HG02981 (cell line): ENCODE results near the gene SLC22A16.
"Not testable (repeated sequence)": the region's sequence is repeated elsewhere in the genome, so short reads cannot be mapped to it uniquely, and the experiment has no call there.

ENCODE experiments used
- ATAC-seq: cut with Tn5 transposase; IDR thresholded peaks from one replicate; pipeline ENCODE4 v1.9.1; 2021; ENCODE audit warnings: mild to moderate bottlenecking, moderate library complexity; ENCODE audit not compliant: unreplicated experiment

Gene SLC22A16

GRCh38 chr6:110476046-110476849, at the start of gene SLC22A16:
TSS of gene SLC22A16 (minus strand) at chr6:110476613. CDS start at chr6:110476574, 39 bp downstream.
- ATAC-seq = no peak

- ATAC-seq = no peak
Measured at GRCh38 chr6:110525001-110525400, 48.6 kb upstream of the SLC22A16 start.

GRCh38 chr6:110524305-110524704, 47.9 kb upstream of the SLC22A16 start:
- ATAC-seq = no peak

- ATAC-seq = no peak
Measured at GRCh38 chr6:110523451-110524021, 47.1 kb upstream of the SLC22A16 start.

GRCh38 chr6:110522427-110522826, 46.0 kb upstream of the SLC22A16 start:
- no peak for ATAC-seq

GRCh38 chr6:110520992-110521543, 44.7 kb upstream of the SLC22A16 start:
- no peak for ATAC-seq

GRCh38 chr6:110520209-110520965, 44.0 kb upstream of the SLC22A16 start:
- ATAC-seq = no peak

GRCh38 chr6:110517601-110518281, 41.3 kb upstream of the SLC22A16 start:
- no peak for ATAC-seq

- ATAC-seq = no peak
Measured at GRCh38 chr6:110517034-110517433, 40.6 kb upstream of the SLC22A16 start.

GRCh38 chr6:110514818-110515217, 38.4 kb upstream of the SLC22A16 start:
- ATAC-seq = no peak

GRCh38 chr6:110512991-110513390, 36.6 kb upstream of the SLC22A16 start:
- no peak for ATAC-seq

GRCh38 chr6:110512549-110512948, 36.1 kb upstream of the SLC22A16 start:
- ATAC-seq = not testable (repeated sequence)

GRCh38 chr6:110511401-110511800, 35.0 kb upstream of the SLC22A16 start:
- ATAC-seq = no peak

- no peak for ATAC-seq
Measured at GRCh38 chr6:110509617-110510241, 33.3 kb upstream of the SLC22A16 start.

- not testable (repeated sequence) for ATAC-seq
Measured at GRCh38 chr6:110504891-110505290, 28.5 kb upstream of the SLC22A16 start.

- ATAC-seq = no peak
Measured at GRCh38 chr6:110495949-110496348, 19.5 kb upstream of the SLC22A16 start.

GRCh38 chr6:110493253-110493800, 16.9 kb upstream of the SLC22A16 start:
- ATAC-seq = no peak

GRCh38 chr6:110492584-110492983, 16.2 kb upstream of the SLC22A16 start:
- ATAC-seq = no peak

- no peak for ATAC-seq
Measured at GRCh38 chr6:110491644-110492317, 15.4 kb upstream of the SLC22A16 start.

GRCh38 chr6:110491299-110491643, 14.9 kb upstream of the SLC22A16 start:
- ATAC-seq = no peak
